Activated CD4-positive, alpha-beta T cell treated with anti-CD3 and anti-CD28 coated beads, Interleukin-2, Interleukin-6, amounts not matched to agents 100 ng/mL and 50 ng/mL, durations not matched to agents 16 hours and 8 hours (primary cell): Measurements from ENCODE around the gene DOLPP1.
"Not testable (repeated sequence)": the region's sequence is repeated elsewhere in the genome, so short reads cannot be mapped to it uniquely, and the experiment has no call there.

Source experiments
- DNase-seq: peaks from one replicate; pipeline ENCODE4 v3.0.0-alpha.2; 2020

DOLPP1 gene

DNA sequence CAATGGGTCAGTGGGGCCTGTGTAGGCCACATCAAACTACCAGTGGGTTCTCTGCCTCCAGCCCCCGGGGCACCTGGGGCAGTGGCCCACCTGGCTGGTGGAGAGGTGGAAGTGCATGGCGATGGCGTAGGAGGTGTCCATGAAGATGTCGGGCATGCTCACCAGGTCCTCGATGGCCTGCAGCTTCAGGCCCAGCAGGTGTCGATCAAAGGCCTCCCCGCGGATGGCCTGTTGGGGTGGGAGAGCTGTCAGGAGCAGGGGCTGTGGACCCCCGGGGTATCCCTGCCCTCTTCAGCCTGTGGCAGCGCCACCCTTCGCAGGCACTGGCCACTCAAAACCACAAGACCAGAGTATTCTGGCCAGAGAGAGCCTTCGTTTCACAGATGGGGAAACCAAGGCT lies 15.0 kb downstream of the DOLPP1 start:
- DNase-seq = no peak

DNA sequence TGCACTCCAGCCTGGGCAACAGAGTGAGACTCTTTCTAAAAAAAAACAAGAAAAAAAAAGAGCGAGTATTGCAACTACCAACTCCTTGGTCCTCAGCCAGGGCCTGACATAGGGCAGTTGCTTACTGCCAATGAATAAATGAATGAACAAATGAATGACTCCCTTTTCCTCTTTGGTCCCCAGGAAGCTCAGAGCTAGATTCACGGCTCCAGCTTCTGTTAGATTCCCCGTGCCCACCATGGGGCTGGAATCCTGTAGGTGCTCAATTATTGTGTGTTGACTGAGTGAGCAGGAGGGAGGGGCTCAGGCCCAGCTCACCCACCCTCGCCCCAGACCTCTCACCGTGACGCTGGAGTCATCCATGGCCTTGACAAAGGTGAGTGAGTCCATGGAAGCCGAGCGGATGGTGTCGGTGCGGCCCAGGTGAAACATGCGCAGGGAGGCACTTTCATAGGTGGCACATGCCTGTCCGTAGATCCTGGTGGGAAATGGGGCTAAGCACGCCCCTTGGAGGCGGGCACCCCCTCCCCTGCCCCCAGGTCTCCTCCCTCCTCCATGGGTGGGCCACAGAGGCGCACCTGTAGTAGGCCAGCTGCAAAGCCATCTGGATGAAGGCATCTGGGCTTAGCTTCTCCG lies 16.9 kb downstream of the DOLPP1 start:
- DNase-seq = no peak

DNA sequence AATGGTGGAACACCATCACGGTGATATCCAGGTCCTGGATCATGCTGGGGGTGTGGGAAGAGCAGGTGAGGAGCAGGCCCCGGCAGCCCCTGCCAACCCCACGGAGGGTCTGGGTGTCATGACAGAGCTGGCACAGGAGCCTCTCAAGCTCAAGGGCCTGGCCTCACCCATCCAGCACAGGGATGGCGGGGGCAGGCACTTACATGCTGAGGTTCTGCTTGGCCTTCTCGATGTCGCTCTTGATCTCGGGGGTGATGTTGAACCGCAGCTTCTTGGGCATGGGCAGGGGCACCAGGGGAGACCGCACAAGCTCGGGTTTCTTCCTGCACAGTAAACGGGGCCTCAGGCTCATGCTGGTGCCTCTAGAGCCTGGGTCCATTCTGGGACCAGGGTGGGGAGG lies 17.4 kb downstream of the DOLPP1 start:
- DNase-seq = no peak

DNA sequence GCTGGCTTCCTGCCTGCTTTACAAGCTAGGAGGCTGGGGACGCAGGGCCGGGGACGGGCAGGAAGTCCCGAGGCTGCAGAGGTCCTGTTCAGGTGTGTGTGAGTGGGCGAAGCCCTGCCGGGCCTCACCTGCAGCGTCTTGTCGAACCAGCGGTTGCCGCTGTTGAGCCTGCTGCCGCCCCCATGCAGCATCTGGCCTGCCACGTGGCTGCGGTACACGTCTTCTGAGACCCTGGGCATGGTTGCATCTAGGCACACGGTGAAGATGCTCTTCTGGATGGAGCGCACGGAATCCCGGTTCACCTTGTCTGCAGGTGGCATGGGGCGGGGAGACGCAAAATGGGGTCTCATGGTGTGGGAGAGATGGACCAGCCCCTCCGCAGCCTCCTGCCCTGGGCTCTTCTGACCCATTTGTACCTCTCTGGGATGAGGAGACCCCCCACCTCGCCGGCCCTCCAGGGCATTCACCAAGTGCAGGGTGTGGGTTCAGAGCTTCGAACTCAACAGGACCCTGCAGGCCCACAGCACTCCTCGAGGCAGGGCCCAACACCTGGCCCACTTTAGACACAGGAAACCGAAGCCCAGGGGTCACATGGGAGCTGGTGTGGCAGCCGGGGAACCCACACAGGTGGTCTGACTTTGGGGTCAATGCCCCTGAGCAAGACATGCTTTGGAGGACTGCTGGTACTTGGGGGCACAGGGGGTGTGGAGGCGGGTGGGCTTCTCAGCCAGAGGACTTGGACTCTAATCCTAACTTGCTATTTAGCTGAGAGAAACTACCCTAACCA lies 19.7 kb downstream of the DOLPP1 start:
- no peak for DNase-seq

DNA sequence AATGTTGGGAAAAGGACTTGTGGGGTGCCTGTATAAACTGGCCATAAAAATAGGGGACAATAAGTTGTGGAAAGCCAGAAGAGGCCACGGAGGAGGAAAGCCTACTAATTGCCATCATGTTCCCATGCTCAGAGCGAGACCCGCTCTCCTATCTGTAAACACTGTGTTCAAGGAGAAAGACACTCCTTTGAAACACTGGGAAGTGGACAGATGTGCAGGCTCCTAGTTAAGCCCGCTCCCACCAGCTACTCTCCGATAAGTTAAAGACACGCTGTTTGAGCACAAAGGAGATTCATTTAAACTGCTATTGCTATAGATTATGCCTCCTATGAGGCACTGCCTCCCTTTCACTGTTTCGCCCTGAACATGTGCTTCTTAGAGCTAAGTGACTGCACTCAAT lies 20.4 kb downstream of the DOLPP1 start:
- no peak for DNase-seq

DNA sequence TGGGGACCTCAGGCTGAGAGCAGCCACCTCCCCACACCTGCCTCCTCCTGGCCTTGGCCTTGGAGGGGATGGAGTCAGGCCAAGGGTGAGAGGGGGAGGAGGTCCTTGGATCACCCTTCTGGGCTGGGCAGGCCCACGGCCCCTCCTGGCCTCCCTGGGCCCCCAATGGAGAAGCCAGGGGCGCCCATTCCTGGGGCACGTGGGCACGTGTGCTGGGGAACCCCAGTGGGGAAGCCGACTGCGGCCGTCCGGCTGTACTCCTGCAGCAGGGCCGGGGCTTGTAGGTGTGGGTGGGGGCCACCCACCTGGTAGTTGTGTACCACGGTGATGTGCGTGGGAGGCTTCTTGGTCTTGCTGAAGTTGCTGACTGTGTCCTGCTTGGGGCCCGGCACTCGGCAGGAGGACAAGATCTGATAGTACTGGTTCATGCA lies 21.2 kb downstream of the DOLPP1 start:
- DNase-seq = no peak

DNA sequence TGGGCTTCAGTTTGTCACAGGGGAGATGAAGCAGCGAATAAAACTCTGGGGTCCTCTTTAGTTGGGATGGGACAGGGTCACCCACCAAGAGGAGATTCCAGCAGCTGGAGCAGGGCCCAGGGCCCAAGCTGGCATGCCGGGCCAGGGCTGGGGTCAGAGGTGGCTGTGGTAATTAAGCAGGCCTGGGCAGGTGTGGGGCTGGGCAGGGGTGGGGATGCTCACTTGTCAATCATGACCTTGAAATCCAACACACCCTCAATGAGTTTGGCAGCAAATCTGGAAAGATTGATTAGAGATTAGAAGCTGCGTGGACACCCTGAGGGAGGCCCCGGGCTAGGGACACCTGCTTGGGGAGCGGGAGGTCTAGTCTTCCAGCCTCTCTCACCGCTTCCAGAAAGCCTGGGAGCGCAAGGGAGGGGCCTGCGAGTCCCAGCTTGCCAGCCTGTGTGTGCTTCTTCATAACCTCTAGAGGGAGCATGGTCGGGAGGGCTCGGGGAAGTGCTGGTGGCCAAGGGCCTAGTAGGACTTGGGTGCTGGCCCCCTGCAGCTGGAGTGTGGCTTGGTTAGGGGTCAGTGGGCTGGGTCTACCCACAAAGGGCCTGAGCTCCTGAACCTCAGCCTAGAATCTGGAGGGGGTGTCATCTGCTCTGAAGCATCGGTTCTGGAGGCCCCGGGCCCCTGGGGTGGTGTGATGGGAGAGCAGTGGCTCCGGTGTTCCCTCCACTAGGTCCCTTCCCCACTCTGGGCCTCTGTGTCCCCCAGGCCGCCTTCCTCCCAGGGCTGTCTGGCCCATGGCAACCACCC lies 22.1 kb downstream of the DOLPP1 start:
- peak; percentile 28 for DNase-seq

DNA sequence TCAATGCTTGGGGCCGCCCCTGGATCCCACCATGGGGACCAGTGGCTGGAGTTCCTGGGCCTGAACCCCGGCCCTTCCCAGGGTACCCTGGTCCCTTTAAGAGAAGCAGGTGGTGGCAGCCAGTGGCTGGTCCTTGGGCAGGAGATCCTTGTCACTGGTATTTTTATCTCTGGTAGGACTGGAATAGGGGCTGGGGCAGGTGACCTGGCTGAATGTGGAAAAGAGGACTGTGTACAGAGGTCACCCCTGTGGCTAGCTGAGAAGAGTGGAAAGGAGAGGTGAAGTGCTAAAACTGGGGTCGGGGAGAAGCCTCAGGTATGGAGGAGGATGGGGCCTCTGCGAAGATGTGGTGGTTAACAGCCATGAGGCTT lies 22.7 kb downstream of the DOLPP1 start:
- DNase-seq = no peak

DNA sequence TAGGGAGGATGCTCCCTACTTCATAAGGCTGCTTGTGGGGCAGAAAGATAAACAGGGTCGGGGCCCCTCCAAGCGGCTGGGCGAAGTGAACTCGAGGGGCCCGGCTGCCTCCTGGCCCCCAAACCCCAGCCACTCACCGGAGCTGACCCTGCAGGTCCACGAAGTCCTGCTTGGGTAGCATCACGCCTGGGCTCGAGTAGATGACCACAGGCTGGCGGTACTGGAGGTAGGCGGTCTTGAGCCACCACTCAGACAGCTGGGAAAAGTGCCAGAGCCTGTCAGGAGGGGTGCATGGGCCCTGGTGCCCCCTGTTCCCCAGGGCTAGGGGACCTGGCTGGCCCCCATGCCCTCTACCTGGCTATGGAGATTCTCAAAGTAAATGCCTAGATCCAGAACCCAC lies 23.1 kb downstream of the DOLPP1 start:
- no peak for DNase-seq

DNA sequence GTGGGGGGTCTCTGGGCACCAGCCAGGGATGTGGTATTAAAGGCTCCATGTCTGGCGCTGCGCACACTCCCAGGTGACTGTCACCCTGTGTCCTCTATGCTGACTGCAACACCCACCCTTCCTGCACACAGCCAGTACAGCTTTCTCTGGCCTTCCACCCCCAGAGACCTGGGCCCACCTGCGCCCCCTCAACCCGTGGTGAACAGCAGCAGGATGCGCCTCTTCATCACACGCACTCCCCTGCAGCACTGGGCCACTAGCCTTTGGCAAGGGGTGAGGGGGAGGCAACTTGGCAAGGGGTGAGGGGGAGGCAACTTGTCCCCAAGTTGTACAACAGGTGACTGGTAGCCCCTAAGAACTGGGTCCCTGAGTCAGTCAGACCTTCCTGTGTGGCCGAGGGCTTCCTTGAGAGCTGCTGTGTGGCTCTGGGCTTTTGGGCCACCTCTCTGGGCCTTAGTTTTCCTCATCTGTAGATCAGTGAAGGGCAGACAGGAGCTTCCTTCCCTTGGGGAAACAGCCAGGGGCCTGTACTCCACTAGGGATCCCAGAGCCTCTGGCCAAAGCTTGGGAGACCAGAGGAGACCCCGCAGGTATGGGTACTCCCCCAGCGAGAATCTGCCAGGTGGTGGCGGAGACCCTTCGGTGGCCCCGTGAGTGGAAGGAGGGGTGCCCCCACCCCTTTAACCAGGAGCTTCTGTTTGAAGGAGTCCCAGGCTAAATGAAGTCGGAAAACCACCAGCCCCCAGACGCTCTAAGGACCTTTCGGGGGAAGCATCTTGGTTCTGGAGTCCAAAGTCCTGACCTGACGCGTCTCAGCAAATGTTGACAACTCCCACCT lies 25.2 kb downstream of the DOLPP1 start:
- no peak for DNase-seq

DNA sequence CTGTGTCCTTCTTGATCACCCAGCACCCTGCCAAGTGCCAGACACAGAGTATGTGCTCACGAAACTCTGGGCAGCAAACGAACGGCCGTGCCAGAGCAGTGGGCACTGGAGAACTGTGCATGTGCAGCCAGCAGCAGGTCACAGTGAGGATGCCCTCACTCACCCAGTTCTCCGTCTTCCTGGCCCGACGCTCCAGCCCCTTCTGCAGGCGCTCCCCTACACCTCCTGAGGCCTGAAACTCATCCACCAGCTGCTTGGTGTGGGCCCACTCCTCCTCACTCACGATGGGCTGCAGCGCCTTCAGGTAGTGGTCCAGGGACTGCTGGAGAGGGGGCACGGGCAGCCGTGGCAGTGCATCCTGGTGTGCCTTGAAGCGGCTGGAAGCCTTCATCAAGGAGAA lies 26.7 kb downstream of the DOLPP1 start:
- no peak for DNase-seq

DNA sequence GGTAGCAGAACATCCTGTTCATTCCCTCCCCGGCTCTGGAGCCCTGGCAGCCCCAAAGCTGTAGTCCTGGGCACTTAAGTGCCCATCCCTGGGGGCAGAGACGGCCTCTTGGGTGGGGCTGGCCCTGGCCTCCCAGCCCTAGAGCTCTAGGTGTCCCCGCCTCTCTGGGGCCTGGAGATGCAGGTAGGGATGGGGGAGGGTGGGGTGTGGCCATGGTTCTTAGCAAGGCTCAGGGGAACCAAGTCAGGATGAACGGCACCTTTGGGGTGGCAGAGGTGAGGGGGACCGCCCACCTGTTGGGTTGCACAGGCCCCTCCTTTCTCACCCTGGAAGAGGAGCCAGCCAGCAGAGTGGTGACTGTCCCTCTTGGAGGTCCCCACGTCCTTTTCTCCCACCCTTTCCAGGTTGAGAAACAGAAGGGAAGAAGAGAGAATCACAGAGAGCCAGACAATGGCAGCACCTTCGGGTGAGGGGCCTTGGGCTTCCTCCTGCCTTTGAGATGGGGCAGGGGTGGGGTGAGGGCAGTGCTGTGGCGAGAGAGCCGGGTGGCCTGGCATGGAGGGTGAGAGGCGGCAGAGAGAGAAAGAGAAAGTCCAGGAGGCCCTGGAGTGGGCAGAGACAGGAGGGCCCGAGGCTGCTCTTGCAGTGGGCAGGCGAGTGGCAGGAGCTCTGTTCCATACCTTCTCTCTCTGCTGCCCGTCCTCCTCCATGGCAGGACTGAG lies 27.3 kb downstream of the DOLPP1 start:
- DNase-seq = no peak

DNA sequence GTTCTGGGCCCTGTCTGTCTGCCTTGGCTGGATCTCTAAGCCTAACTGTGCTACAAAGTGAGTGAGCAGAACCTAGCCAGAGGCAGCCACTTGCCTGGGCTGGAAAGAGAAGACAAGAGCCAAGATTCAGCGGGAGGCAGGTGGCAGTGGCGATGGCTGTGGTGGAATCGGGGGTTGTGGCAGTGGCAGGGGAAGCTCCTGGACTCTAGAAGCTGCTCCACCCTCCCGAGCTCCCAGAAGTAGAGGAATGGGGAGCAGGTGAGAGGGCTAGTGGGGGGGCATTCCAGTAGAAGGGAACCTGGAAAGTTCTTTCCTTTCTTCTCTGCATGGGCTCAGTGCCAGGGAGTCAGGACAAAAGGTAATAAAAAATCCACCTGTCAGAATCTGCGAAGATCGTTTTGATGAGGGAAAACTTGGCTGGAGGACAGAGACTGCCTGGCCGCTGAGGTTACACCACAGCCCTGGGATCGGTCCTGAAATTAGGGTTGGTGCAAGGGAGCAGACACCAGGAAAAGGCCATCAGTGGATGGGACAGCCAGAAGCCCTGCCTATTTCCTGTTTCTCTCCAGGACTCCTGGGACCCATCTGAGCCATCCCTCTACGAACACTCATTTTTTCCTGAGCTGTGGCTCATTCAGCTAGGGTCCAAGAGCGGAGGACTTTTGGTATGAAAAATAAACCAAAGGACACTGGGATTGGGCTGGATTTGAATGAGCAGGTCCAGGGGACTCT lies 28.1 kb downstream of the DOLPP1 start:
- DNase-seq = no peak

DNA sequence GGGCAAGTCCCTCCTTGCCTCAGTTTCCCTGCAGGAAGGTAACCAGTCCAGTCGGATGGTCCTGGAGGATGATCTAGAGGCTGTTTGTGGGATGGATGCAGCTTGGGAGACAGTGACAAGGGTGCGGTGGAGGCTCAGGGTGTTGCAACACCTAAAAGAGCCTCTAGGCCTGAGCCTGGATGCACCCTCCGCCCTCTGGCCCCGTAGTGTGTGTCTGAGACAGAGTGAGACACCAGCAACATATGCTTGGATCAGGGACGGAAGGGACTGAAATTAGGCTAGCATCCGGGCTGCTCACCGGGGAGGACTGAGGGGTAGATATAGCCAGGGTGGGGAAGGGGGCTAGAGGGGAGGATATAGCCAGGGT lies 28.6 kb downstream of the DOLPP1 start:
- DNase-seq = no peak

DNA sequence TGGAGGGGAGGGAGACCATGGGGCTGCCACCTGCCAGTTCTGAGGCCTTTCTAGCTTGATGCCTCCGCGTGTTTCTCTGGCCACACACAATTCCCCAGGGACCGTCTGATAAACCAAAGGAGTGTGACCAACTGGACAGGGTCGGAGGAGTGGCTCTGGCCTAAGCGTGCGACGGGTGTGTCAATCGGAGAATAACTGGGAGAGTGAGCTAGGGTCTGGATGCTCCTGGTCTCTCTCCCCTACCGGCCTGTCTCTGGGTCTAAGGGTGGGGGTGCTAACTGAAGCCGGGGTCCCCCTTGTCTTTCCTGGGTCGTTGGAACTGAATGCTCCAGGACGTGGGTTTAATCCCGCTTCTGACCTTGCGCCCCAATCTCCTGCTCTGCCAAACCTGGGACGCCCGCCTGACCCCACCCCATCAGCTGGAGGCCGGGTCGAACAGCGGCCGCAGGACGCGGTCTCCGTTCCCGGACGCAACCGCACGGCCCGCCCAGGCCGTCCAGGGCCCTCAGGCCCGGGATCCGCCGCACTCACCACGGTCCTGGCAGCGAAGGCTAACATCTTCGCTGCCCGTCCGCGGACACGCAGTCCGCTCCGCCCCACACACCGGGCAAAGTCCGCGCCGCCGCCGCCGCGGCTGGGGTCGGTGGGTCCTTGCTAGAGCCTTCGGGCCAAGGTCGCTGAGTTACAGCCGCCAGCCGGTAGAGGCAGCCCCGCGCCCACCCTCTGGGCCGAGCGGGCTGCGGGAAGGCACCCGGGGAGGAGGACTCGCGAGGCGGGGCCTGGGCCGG lies 29.2 kb downstream of the DOLPP1 start:
- DNase-seq = no peak

DNA sequence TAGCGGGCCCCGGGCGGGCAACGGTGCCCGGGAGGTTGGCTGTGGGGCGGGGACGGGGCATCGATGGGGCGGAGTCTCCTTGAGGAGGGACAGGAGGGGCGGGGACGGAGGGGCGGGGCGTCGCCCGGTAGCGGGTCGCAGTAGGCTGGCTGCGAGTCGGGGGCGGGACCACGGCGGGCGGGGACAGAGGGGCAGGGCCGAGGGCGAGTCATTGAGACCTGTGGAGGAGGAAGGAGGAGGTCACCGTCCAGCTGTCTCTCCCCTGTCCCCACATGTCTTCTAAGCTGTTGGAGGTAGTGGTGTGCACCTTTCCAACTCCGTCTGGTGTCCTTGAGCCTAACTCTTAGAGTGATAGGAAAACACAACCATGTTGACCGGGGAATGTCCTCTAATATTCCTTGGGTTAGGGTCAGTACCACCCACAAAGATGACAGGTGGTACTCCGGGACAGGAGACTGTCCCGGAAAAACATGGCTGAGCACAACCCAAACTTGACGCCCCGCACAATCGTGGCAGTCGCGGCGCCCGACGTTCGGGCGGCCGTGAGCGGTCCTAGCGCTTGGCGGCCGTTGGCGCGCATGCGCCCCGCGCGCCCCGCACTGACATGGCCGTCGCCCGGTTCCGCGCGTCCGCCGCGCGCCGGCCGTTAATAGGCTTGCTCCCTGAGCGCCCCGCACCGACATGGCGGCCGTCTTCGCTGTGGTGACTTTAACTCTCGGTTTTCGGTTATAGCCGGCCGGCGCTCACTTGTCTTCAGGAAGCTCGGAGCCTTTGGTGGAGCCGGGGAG lies 30.0 kb downstream of the DOLPP1 start, which contains the start of the genes CRAT and PTPA:
CRAT (minus strand) TSS at position 54 of the 788 bp plus-strand sequence. CDS start 284 bp downstream, outside the sequence.
PTPA (plus strand) TSS at position 676 of the 788 bp plus-strand sequence. CDS start 186 bp downstream, outside the sequence.
- peak; percentile 97 for DNase-seq

DNA sequence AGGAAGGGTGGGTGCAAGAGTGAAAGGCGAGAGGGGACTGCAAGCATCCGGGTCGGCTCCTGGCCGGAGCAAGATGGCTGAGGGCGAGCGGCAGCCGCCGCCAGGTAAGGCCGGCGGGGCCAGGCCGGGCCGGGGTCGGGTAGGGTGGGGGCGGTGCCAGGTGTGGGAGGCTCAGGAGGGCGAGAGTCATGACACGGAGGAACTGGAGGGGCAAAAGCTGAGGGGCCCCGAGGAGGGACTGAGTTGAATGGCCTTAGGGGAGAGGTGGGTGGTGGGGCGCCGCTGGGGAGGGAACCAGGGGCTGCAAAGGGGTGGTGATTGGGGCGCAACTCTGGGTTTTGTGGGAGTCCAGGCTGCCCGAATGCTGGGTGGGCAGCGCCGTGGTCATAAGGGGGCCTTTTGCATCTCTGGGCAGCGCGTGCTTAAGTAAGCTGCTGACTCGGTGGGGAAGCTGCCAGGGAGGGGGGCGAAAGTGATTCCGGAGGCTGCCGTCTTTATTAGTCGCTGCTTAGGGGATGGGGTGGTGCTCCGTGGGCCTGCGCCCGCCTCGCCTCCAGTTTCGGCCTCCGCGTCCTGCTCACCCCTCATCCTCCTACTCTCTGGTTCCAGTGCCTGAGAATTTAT lies 30.7 kb downstream of the DOLPP1 start:
- DNase-seq = peak; percentile 50

DNA sequence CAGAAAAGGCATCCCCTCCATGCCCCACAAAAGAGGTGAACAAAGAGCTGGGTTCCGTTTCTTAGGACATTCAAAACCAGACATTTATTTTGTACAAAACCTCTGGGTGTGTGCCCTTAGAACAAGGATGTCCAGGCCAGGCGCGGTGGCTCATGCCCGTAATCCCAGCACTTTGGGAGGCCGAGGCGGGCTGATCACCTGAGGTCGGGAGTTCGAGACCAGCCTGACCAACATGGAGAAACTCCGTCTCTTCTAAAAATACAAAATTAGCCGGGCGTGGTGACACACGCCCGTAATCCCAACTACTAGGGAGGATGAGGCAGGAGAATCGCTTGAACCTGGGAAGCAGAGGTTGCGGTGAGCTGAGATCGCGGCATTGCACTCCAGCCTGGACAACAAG lies 31.6 kb downstream of the DOLPP1 start:
- DNase-seq = not testable (repeated sequence)

DNA sequence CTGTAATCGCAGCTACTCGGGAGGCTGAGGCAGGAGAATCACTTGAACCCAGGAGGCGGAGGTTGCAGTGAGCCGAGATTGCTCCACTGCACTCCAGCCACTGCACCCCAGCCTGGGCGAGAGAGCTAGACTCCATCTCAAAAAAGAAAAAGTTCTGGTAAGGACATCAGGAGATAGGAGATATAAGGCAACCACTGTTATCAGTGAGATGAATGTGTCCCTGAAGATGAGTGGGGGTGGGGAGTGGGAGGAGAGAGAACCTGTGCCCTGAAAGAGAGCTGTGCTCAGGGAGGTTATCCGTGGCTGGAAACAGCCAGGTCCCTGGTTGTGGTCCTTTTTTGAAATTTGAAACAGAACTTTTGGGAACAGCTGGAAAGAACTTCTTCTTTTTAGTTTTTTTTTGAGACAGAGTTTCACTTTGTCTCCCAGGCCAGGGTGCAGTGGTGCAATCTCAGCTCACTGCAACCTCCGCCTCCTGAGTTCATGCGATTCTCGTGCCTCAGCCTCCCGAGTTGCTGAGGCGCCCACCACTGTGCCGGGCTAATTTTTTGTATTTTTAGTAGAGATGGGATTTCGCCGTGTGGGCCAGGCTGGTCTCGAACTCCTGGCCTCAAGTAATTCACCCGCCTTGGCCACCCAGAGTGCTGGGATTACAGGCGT lies 32.9 kb downstream of the DOLPP1 start:
- DNase-seq = no peak
